Keratinocyte (primary cell): Measurements from ENCODE around the gene HSD11B1L. TPM values are rescaled to one million over a fixed set of nuclear protein-coding genes. Genes with fewer than 3 reads are reported as not detected.

Experiments used
- DNase-seq: peaks from one replicate; pipeline ENCODE4 v3.0.0-alpha.2; 2011; ENCODE audit warnings: low read depth, missing footprints, low spot score
- FAIRE-seq: peaks from 2 replicates; lab custom pipeline; 2011; peaks lifted over from hg19 to GRCh38; lab: Jason Lieb, UNC
- H2AFZ ChIP-seq: 2 replicates; pipeline ENCODE4 v1.6.0; 2012; ENCODE audit warnings: low read length, control low read depth, inconsistent platforms; ENCODE audit not compliant: control insufficient read depth
- H3K27ac ChIP-seq: 2 replicates; pipeline ENCODE4 v1.5.1; 2011; ENCODE audit warnings: low read length; ENCODE audit not compliant: control insufficient read depth, insufficient read depth
- H3K27me3 ChIP-seq: 3 replicates; pipeline ENCODE4 v1.6.0; 2011; ENCODE audit warnings: low read length; ENCODE audit not compliant: control insufficient read depth, insufficient read depth; ENCODE audit errors: extremely low read depth
- H3K36me3 ChIP-seq, 2 experiments: 2 replicates in 1 of 2; 3 replicates in 1 of 2; pipeline ENCODE4 v1.5.1; 2011; ENCODE audit warnings: low read length in 2 of 2, mild to moderate bottlenecking in 1 of 2; ENCODE audit not compliant: control insufficient read depth in 2 of 2, insufficient read depth in 2 of 2; ENCODE audit errors: extremely low read depth in 1 of 2
- H3K4me1 ChIP-seq: 3 replicates; pipeline ENCODE4 v1.5.1; 2011; ENCODE audit warnings: low read length; ENCODE audit not compliant: control insufficient read depth, insufficient read depth; ENCODE audit errors: extremely low read depth
- H3K4me2 ChIP-seq: 3 replicates; pipeline ENCODE4 v1.6.0; 2011; ENCODE audit warnings: low read depth, low read length; ENCODE audit not compliant: control insufficient read depth, insufficient read depth; ENCODE audit errors: extremely low read depth
- H3K4me3 ChIP-seq, 3 experiments: fragments of 200-600 bp in 1 of 3; sonication (generic) in 1 of 3; 2 replicates in 2 of 3; 3 replicates in 1 of 3; pipeline ENCODE4 v1.5.1; 2011 to 2016; ENCODE audit warnings: low read length in 3 of 3, mild to moderate bottlenecking in 3 of 3, control low read depth in 2 of 3, inconsistent platforms in 1 of 3, low read depth in 1 of 3, mixed read lengths in 1 of 3, mixed run types in 1 of 3, moderate library complexity in 1 of 3; ENCODE audit not compliant: control insufficient read depth in 2 of 3, insufficient read depth in 2 of 3; ENCODE audit errors: extremely low read depth in 1 of 3
- H3K79me2 ChIP-seq: 2 replicates; pipeline ENCODE4 v1.6.0; 2012; ENCODE audit warnings: low read length; ENCODE audit not compliant: control insufficient read depth, insufficient read depth
- H3K9ac ChIP-seq: 3 replicates; pipeline ENCODE4 v1.6.0; 2011; ENCODE audit warnings: low read length; ENCODE audit not compliant: control insufficient read depth, insufficient read depth; ENCODE audit errors: extremely low read depth
- H3K9me1 ChIP-seq: 3 replicates; pipeline ENCODE4 v1.6.0; 2011; ENCODE audit warnings: low read length; ENCODE audit not compliant: control insufficient read depth, insufficient read depth; ENCODE audit errors: extremely low read depth
- H3K9me3 ChIP-seq: 2 replicates; pipeline ENCODE4 v1.5.1; 2012; ENCODE audit warnings: low read depth, low read length; ENCODE audit not compliant: control insufficient read depth
- H4K20me1 ChIP-seq: 3 replicates; pipeline ENCODE4 v1.6.0; 2011; ENCODE audit warnings: low read length; ENCODE audit not compliant: control insufficient read depth, insufficient read depth; ENCODE audit errors: extremely low read depth
- CTCF ChIP-seq, 3 experiments: IDR thresholded peaks in 1 of 3; conservative IDR thresholded peaks in 1 of 3; optimal IDR thresholded peaks in 1 of 3; 2 replicates in 2 of 3; 3 replicates in 1 of 3; pipeline versions ENCODE3 to v1.5.1; 2011; ENCODE audit warnings: low read length in 3 of 3, mild to moderate bottlenecking in 3 of 3, moderate library complexity in 2 of 3, control low read depth in 1 of 3, inconsistent platforms in 1 of 3; ENCODE audit not compliant: insufficient read depth in 2 of 3; ENCODE audit errors: extremely low read depth in 1 of 3
- EZH2 ChIP-seq: IDR thresholded peaks from one replicate; pipeline ENCODE4 v1.6.1; 2012; ENCODE audit warnings: inconsistent platforms, mild to moderate bottlenecking, low read length, moderate library complexity
- dilution Hi-C: fragments of 300-500 bp; cut with MboI; formaldehyde crosslinking; loops from one replicate; pipeline ENCODE4 v1.7.0; 2020; ENCODE audit warnings: low sequenced_read_pairs; ENCODE audit not compliant: extremely low pct_ligation_motif_present
- polyA plus RNA-seq, 5 experiments: library from polyadenylated mRNA; depleted of rRNA in 3 of 5; stranded (reverse) in 3 of 5; stranded (forward) in 1 of 5; unstranded in 1 of 5; fragments of >200 nt; gene quantifications; 1 replicate in 1 of 5; 2 replicates in 3 of 5; 3 replicates in 1 of 5; pipeline versions ENCODE4 v1.2.1 to v1.2.3, GENCODE V29; 2011 to 2012; ENCODE audit warnings: missing spikeins in 2 of 5, low read depth in 1 of 5, low replicate concordance in 1 of 5

Gene HSD11B1L
- polyA plus RNA-seq, 1 donor (not counting 4 experiments of a cell fraction or from before 2014, with no cell fraction given), result 3.7 TPM

DNA sequence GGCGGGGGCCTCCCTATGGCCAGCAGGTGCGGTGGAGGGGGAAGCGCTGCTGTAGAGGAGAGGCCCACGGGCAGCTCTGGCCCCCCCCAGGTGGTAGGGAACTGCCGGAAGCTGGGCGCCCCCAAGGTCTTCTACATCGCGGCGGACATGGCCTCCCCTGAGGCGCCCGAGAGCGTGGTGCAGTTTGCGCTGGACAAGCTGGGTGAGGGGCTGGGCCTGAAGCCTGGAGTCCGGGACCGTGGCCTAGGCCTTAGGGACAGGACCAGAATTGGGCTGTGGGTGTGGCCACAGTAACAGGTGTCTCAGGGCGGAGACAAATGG is 5.5 kb downstream of the HSD11B1L start:
- H3K27me3 ChIP-seq, result no peaks in the 10 kb centered on the region
- H3K4me3 ChIP-seq, result peak overlapping the region in 2 of 3 experiments; percentile 62 to 69
- no peaks in the 10 kb centered on the region for H3K9me3 ChIP-seq
- no peak for FAIRE-seq
- H3K79me2 ChIP-seq, result peaks cover 12% of the 10 kb centered on the region
- peaks cover 5% of the 10 kb centered on the region for H4K20me1 ChIP-seq
- no peaks in the 10 kb centered on the region for H3K9me1 ChIP-seq
- H2AFZ ChIP-seq, result no peak overlapping the region
- no peak overlapping the region for H3K27ac ChIP-seq
- H3K4me2 ChIP-seq, result peak overlapping the region; percentile 60
- peaks cover 8% of the 10 kb centered on the region for H3K4me1 ChIP-seq
- peaks cover 1 to 4% of the 10 kb centered on the region in 2 experiments for H3K36me3 ChIP-seq
- dilution Hi-C loops, result no loop called here
- TF ChIP-seq CTCF (optimal IDR thresholded peaks at IDR 0.05 in 1 of 3, IDR thresholded peaks at IDR 0.05 in 1 of 3, conservative IDR thresholded peaks at IDR 0.05 in 1 of 3; ENCODE audit: extremely low read depth in 1 of 3, insufficient read depth in 2 of 3, low read length in 3 of 3), result no peak
- TF ChIP-seq EZH2, result no peak
- peak overlapping the region; percentile 71 for H3K9ac ChIP-seq
- DNase-seq, result no peak

- H3K9me1 ChIP-seq, result no peaks in the 10 kb centered on the region
- H3K79me2 ChIP-seq, result peaks cover 17% of the 10 kb centered on the region
- H4K20me1 ChIP-seq, result peaks cover 10% of the 10 kb centered on the region
- FAIRE-seq, result peak; percentile 32
- dilution Hi-C loops, result no loop called here
- peak; percentile 63 to 96 (median 93) for TF ChIP-seq CTCF (optimal IDR thresholded peaks at IDR 0.05 in 1 of 3, IDR thresholded peaks at IDR 0.05 in 1 of 3, conservative IDR thresholded peaks at IDR 0.05 in 1 of 3; ENCODE audit: extremely low read depth in 1 of 3, insufficient read depth in 2 of 3, low read length in 3 of 3)
- no peak for TF ChIP-seq EZH2
- peak overlapping the region; percentile 60 for H3K4me2 ChIP-seq
- H3K4me1 ChIP-seq, result peaks cover 7% of the 10 kb centered on the region
- peak overlapping the region; percentile 71 for H3K9ac ChIP-seq
- H2AFZ ChIP-seq, result peak overlapping the region; percentile 81
- peaks cover 1 to 5% of the 10 kb centered on the region in 2 experiments for H3K36me3 ChIP-seq
- H3K9me3 ChIP-seq, result no peaks in the 10 kb centered on the region
- H3K4me3 ChIP-seq, result peak overlapping the region; percentile 52 to 69 (median 62)
- H3K27me3 ChIP-seq, result no peaks in the 10 kb centered on the region
- peak overlapping the region; percentile 54 for H3K27ac ChIP-seq
- peak; percentile 76 for DNase-seq
These were observed 6.0 kb downstream of the HSD11B1L start for GRCh38 chr19:5686647-5687359.
